ENCODE measurements around the gene RUSF1. TPM values are rescaled to one million over a fixed set of nuclear protein-coding genes. Genes with fewer than 3 reads are reported as not detected.
"Not testable (repeated sequence)": the region's sequence is repeated elsewhere in the genome, so short reads cannot be mapped to it uniquely, and the experiment has no call there.

Gene RUSF1
- total RNA-seq, 1 experiment from 2014 or later: 53.3 TPM

GRCh38 chr16:31487071-31487719, 21.0 kb downstream of the RUSF1 start:
- DNase-seq (ENCODE audit: low spot score): no peak

- no peak for DNase-seq (ENCODE audit: low spot score)
Observed at GRCh38 chr16:31486045-31486444, 22.1 kb downstream of the RUSF1 start.

GRCh38 chr16:31485571-31485970, 22.6 kb downstream of the RUSF1 start:
- DNase-seq (ENCODE audit: low spot score): no peak

- no peak for DNase-seq (ENCODE audit: low spot score)
Observed at GRCh38 chr16:31484491-31485171, 23.6 kb downstream of the RUSF1 start.

- not testable (repeated sequence) for DNase-seq (ENCODE audit: low spot score)
Observed at GRCh38 chr16:31484048-31484447, 24.1 kb downstream of the RUSF1 start.

- DNase-seq (ENCODE audit: low spot score): no peak
Observed at GRCh38 chr16:31483081-31483480, 25.1 kb downstream of the RUSF1 start, which contains the start of gene SLC5A2. Gene SLC5A2, plus strand, starts transcription at chr16:31483123. Its CDS starts 14 bp downstream, at chr16:31483137.

GRCh38 chr16:31480851-31481536, 27.2 kb downstream of the RUSF1 start:
- DNase-seq (ENCODE audit: low spot score): no peak

GRCh38 chr16:31479751-31480150, 28.4 kb downstream of the RUSF1 start:
- no peak for DNase-seq (ENCODE audit: low spot score)

GRCh38 chr16:31478956-31479355, 29.2 kb downstream of the RUSF1 start:
- no peak for DNase-seq (ENCODE audit: low spot score)

GRCh38 chr16:31477220-31478216, 30.7 kb downstream of the RUSF1 start:
- peak; percentile 80 for DNase-seq (ENCODE audit: low spot score)

GRCh38 chr16:31476303-31477219, 31.6 kb downstream of the RUSF1 start:
- DNase-seq (ENCODE audit: low spot score): peak; percentile 74

- DNase-seq (ENCODE audit: low spot score): no peak
Observed at GRCh38 chr16:31475946-31476302, 32.3 kb downstream of the RUSF1 start.

- no peak for DNase-seq (ENCODE audit: low spot score)
Observed at GRCh38 chr16:31474773-31475738, 33.1 kb downstream of the RUSF1 start.

- no peak for DNase-seq (ENCODE audit: low spot score)
Observed at GRCh38 chr16:31474173-31474714, 33.9 kb downstream of the RUSF1 start.

- no peak for DNase-seq (ENCODE audit: low spot score)
Observed at GRCh38 chr16:31473264-31473984, 34.8 kb downstream of the RUSF1 start.

GRCh38 chr16:31472709-31473203, 35.4 kb downstream of the RUSF1 start:
- peak; percentile 82 for DNase-seq (ENCODE audit: low spot score)

- no peak for DNase-seq (ENCODE audit: low spot score)
Observed at GRCh38 chr16:31471875-31472708, 36.1 kb downstream of the RUSF1 start, which contains the start of gene TGFB1I1. Gene TGFB1I1, plus strand, starts transcription at chr16:31472152. Its CDS starts 37 bp downstream, at chr16:31472189.

Data from HT-29 (cell line).